ENCODE data around the gene KRT9.
"Not testable (repeated sequence)": the region's sequence is repeated elsewhere in the genome, so short reads cannot be mapped to it uniquely, and the experiment has no call there.

The KRT9 gene, protein sequence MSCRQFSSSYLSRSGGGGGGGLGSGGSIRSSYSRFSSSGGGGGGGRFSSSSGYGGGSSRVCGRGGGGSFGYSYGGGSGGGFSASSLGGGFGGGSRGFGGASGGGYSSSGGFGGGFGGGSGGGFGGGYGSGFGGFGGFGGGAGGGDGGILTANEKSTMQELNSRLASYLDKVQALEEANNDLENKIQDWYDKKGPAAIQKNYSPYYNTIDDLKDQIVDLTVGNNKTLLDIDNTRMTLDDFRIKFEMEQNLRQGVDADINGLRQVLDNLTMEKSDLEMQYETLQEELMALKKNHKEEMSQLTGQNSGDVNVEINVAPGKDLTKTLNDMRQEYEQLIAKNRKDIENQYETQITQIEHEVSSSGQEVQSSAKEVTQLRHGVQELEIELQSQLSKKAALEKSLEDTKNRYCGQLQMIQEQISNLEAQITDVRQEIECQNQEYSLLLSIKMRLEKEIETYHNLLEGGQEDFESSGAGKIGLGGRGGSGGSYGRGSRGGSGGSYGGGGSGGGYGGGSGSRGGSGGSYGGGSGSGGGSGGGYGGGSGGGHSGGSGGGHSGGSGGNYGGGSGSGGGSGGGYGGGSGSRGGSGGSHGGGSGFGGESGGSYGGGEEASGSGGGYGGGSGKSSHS

DNA sequence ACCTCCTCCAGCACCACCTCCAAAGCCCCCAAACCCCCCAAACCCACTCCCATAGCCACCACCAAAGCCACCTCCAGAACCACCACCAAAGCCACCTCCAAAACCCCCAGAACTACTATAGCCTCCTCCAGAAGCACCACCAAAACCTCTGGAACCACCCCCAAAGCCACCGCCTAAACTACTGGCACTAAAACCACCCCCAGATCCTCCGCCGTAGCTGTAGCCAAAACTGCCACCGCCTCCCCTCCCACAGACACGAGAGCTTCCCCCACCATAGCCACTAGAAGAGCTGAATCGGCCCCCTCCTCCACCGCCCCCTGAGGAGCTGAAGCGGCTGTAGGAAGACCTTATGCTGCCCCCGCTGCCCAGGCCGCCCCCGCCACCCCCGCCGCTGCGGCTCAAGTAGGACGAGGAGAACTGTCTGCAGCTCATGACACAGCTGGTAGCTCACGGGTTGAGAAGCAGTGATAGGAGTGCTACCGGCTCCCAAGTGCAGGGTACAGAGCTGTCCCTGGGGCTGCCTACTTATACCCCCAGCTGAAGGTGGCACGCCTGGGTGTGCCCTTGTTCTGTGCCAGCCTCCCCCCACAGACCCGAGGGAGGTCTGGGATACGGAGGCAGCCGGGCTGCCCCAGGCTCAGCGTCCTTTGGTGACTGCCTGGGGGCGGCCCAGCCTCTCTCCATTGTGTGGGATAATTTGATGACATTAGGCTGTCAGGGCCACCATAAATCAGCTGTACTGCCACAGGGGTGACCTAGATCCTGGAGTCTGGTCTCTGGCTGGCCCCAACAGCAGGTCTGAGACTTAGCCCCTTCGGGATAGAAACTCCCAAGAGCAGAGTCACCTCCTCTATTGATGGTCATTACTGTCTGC is at the start of gene KRT9:
KRT9 (minus strand) TSS at position 499 of the 874 bp plus-strand sequence; CDS start at position 432, 67 bp downstream.
- DNase-seq, result no peak

DNA sequence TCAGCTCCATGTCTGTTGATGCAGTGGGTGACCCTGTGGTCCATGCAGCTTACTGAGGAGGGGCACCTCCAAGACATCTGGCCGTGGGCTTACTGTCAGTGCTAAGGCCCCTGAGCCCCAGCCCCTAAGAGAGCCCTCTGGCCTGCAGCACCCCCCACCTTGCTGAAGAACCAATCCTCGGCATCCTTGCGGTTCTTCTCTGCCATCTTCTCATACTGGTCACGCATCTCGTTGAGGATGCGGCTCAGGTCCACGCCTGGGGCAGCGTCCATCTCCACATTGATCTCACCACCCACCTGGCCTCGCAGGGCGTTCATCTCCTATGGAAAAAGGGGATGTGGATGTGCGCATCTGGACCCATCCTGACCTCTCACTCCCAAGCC is 49.6 kb upstream of the KRT9 start:
- not testable (repeated sequence) for DNase-seq

DNA sequence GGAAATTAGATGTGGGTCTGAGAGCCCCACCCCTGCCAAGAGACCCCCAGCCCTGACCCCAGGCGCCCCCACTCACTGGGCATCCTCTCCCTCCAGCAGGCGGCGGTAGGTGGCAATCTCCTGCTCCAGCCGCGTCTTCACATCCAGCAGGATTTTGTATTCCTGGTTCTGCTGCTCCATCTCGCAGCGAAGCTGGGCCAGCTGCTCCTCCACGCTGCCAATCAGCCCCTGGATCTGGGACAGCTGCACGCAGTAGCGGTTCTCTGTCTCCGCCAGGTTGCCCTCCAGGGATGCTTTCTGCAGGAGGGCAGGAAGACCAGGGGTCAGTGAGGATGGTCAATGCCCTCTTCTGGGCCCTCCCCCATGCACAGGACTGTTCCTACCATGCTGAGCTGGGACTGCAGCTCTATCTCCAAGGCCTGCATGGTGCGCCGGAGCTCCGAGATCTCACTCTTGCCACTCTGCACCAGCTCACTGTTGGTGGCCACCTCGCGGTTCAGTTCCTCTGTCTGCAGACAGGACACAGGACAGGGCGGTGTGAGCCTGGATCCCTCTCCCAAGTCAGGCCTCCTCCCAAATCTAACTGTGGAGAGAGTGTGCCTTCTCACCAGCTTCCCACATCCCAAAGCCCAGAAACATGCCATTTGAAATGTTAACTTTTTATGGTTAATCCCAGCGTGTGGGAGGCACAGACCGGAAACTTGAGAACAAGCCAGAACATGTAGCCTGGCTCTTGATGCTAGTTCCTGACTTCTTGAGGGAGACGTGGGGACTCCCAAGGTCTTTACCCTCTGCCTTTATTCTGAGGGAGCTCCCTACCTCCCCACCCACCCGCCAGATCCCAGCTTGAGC is 49.0 kb upstream of the KRT9 start:
- DNase-seq, result no peak

DNA sequence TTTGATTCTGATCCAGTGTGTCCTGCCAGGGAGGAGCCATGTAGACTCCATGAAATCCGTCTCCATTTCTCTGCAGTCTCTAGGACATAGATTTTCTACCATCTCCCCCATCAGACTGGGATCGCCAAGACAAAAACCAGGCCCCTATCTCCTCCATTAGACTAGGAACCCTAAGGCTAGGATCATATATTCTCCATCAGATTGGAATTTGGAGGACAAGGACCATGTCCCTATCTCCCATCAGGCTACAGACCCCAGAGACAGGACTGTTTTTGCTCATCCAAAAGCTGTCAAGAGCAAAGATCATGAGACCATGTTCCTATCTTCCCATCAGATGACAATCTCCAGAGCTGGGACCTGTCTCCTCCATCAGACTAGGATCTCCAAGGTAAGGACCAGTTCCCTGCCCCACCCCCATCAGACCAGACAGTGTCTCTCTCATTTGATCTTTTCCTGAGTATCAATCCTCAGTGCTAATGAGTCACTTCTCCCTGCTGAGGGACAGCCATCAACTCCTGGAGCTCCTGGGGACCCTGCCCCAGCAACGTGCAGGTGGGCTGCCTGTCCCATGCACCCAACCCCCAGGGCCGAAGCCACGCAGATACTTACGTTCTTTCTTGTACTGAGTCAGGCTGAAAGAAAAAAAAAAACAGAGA is 48.2 kb upstream of the KRT9 start:
- DNase-seq, result not testable (repeated sequence)

DNA sequence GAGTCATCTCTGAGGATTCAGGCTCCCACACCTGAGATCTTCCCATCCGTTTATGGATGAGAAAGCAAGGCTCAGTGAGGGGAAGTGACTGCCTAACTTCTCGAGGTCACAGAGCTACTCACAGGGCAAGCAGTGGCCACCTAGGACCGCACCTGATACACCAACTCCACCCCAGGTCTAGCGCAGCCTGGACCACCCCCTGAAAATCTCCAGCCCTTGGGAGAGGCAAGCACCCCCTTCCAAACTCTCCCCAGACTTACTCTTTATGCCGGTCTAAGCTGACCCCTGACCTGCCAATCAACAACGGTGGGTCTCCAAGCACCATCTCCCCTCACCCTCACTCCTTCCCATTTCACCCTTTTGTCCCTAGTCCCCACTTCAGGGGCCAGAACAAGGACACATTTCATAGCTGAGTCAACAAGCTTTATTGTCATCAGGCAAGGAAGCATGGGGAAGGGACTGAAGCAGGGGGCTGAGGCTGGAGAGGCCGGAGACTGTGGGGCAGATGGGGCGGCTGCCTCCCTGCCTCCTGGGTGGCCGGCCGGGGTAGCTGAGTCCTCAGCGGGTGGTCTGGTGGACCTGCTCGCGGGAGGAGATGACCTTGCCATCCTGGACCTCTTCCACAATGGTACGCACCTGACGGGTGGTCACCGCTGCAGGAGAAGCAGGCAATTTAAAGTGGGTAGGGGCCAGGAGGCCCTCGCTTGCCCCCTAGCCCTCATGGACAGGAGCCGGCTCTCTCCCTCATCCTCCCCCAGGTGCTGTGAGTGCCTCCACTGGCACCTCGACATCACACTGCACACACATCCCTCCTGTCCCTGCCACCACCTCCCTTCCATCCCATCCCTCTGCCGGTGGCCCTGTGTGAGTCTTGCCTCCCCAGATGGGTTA is 47.4 kb upstream of the KRT9 start:
- peak; percentile 15 for DNase-seq

DNA sequence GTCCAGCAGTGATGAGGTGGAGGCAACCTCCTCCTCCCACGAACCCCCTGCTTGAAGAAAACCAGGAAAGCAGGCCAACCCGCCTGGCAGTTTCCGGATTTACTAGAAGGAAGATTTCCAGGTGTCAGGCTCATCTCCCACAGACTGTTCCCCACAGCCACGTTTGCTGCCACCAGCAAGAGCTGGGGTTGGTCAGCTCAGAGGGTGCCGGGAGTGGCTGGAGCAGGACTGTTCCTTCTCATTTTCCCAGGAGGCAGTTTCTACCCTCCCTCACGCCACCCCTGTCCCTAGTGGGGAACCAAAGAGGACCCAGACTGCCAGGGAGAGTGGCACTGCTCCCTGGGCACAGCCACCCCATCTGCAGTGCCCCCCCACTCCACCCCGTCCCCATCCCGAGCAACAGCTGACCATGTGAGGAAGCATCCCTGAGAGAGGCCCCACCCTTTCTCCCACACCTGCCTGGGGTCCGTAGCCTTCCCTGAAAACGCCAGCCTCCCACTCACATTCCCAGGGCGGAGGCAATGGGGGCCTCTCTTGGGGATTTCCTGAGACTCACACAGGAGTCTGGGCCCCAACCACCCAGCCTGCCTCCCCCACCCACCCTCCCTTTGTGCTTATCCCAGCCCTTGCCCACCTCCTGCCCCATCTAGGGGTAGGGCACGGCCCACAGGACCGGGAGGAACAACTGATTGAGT is 46.6 kb upstream of the KRT9 start:
- DNase-seq, result no peak

DNA sequence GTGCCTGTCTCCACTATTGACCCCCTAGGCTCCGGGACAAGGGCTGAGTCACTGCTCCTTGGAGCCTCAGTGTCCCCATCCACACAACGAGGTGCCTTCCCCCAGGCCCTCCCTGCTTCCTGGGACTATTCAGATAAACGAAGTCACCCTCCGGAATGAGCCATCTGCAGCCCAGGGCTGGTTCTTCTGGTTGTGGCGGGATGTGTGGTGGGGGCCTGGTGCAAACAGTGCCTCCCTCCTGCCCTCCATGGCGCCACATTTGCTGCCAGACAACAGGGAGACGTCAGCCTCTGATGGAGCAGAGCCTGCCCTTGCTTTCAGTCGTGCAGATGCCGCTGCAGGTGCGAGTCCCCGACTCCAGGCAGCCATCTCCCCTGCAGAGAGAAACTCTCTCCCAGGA is 45.8 kb upstream of the KRT9 start:
- no peak for DNase-seq

DNA sequence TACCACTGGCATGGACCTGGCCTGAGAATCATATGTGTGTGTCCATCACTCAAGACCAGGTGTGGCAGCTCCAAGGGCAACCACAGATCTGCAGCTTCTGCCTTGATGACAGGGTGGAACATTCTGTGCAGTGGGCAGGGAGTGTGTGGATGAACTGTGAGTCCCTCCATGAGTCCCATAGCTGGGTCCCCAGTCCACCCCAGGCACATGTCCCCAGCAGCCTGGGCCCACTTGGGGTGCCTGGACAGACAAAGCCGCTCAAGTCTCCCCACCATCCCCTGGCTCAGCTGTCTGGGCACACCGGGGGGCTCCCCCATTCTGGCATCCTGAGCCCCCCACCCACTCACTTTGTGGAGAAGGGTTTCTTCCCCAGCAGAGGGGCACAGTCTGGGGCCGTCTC is 45.3 kb upstream of the KRT9 start:
- DNase-seq, result no peak

DNA sequence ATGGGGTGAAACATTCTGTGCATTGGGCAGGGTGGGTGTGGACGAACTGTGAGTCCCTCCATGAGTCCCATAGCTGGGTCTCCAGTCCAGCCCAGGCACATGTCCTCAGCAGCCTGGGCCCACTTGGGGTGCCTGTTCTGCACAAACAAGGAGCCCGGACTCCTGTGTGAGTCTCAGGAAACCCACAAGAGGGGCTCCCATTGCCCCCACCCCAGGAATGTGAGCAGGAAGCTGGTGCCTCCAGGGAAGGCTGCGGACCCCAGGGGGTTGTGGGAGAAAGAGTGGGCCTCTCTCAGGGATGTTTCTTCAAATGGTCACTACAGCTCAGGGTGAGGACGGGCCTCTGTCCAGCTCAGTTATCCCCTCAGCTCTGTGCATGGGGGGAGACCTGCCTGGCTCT is 44.6 kb upstream of the KRT9 start:
- not testable (repeated sequence) for DNase-seq

DNA sequence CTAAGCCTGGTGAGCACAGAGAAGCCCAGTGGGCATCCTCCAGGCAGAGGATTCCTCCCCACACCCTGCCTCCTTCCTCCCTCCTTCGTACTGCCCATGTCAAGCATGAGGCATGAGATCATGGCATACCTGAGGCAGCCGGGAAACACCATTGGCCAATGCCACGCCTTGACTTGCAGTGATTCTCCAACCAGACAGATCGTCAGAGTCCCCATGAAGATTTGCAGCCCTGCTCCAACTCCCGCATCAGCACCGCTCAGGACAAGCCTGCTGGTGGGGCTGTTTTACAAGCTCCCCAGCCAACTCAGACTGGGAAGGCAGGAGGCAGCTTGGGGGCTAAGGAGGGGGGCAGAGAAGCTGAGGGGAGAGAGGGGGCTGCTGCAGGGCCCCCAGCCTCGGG is 43.6 kb upstream of the KRT9 start:
- DNase-seq, result no peak

DNA sequence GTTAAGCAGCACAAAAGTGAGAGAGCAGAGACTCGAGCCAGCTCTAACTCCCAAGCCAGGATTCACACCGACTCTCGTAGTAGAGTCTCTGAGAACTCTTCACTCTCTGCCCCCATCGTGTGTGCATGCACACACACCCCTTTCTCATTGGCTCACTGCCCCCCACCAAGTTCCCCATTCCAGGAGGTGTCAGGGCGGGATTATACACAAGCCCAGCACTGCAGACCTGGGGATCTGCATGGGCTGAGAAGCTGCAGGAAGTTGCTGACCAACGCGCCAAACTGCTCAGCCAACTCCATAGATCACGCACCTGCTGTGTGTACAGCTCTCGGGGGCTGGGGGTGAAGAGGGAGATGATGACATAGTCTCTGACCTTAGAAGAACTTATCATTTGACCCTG is 42.9 kb upstream of the KRT9 start:
- DNase-seq, result not testable (repeated sequence)

DNA sequence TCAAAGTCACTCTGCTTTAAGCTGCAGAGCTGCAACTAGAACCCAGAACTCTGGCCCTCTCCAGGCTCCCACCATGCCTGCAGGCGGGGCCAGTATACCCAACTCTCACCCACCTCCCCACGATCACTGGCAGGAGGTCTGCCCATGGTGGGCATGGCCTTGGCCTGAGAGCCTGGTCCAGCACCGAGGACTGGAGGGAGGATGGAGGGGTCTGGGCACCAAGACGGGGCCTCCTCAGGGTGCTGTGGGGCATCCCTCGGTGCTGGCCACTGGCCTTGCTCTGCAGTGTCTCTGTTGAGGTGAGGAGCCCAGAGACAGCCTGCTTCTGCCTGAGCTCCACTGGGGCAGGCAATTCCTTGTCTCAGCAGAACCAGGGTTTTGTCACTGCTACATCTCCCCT is 42.2 kb upstream of the KRT9 start:
- no peak for DNase-seq

DNA sequence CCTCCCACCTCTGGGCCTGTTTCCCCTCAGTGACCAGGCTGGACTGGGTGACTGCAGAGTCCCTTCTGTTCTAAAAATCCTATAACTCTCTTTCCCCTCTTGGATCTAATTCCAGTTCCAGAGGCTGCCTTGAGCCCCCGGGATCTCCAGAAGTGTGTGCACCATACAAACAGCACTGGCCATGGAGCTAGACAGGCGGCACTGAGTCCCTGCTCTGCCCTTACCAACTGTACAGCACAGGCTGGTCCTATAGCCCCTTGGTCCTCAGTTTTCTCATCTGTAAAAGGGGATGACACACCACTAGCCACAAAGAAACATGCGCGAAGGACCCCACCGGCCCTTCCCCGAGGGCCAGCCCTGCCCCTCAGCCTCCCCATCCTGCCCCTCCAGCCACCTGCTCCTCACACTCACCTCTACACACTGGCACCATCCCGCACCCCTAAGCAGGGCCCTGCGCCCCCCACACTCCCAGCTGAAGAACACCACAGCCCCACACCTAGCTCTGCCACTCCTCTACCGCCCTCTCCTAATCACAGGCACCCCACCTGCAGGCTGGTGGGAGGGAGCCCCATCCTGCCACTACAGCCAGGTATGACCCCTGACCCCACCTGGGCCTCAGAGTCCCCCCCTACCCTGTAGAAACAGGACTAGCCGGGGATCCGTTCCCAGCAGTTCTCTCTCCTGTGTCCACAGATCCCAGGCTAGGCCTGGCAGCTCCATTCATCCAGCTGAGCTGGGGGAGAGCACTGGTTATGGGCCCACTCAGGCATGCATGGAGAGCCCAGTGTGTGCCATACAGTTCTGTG is 41.6 kb upstream of the KRT9 start:
- no peak for DNase-seq

DNA sequence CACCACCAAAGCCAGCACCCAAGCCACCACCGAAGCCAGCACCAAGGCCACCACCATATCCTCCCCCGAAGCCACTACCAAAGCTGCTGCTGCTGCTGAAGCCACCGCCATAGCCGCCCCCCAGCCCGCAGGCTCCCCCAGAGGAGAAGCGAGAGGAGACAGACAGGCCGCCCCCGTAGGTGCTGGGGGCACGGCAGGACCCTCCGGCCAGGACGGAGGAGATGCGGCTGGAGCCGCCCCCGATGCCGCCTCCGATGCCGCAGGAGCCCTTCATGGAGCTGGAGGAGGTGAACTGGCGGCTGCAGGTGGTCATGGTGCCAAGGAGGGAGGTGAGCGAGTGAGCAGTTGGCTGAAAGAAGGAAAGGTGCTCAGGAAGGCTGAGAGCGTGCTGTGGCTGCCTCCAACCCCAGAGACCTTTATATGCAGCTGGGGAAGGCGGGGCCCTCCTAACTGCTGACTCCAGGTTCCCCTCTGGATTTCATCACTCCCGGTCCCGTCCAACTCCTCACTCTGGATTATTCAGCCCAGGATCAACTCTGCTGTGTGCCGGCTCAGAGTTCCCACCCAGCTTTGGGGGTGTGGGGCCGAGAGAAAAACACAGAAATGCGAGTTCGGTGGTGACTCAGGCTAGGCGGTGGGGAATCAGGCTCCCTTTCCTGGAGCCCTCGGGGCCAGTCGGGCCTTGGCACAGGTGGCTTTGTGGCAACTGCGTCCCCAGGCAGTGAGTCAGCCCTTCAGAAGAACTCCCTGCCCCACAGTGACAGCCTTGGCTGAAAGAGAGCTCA is 40.7 kb upstream of the KRT9 start, which contains the start of gene KRT16:
KRT16 (minus strand) TSS at position 392 of the 785 bp plus-strand sequence; CDS start at position 313, 79 bp downstream.
- peak; percentile 23 for DNase-seq

DNA sequence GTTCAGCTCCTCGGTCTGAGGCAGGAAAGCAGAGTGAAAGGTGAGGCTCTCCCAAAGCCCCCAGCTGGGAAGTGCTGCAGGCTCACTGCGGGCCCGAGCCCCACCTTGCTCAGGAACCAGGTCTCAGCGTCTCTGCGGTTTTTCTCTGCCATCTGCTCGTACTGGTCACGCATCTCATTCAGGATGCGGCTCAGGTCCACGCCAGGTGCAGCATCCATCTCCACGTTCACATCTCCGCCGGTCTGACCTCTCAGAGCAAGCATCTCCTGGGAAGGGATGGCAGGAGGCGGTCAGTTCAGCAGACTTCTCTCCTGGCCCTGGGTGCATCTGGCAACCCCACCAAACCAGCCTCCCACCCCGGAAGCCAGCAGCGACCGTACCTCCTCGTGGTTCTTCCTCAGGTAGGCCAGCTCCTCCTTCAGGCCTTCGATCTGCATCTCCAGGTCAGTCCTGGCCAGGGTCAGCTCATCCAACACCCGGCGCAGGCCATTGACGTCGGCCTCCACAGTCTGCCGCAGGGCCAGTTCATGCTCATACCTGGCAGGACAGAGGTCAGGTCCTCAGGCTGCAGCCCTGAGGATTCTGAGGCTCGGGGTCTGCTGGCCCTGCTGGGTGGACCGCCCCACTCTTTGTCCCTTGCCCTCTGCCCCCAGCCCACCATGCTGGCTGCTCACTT is 39.2 kb upstream of the KRT9 start:
- no peak for DNase-seq

DNA sequence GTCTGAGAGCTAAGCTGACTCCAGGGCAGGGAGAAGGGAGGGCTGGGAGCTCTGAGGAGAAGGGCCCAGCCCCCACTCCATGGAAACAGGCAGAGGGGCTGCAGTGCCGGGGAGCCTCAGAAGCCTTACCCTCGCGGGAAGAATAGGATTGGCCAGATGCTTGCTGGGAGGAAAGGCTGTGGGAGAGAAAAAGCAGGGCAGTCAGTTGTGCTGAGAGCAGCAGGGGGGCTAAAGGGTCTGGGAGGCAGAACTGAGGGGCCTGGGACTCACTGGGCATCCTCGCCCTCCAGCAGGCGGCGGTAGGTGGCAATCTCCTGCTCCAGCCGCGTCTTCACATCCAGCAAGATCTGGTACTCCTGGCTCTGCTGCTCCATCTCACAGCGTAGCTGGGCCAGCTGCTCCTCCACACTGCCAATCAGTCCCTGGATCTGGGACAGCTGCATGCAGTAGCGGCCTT is 38.2 kb upstream of the KRT9 start:
- DNase-seq, result not testable (repeated sequence)

DNA sequence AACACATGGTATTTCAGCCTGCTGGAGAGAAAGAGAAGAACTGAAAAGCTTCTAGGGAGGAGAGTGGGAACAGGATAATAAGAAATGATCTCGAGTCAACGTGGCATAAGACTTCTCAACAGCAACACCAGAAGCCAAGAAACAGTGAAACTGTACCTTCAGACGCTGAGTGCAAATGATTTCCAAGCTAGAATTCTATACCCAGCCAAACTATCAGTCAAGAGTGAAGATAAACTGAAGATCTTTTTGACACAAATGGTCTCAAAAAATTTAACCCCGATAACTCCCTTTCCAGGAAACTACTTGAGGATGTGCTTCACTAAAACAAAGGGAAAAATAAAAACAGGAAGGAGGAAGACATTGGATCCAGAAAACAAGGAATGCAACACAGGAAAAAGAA is 35.1 kb upstream of the KRT9 start:
- DNase-seq, result not testable (repeated sequence)

DNA sequence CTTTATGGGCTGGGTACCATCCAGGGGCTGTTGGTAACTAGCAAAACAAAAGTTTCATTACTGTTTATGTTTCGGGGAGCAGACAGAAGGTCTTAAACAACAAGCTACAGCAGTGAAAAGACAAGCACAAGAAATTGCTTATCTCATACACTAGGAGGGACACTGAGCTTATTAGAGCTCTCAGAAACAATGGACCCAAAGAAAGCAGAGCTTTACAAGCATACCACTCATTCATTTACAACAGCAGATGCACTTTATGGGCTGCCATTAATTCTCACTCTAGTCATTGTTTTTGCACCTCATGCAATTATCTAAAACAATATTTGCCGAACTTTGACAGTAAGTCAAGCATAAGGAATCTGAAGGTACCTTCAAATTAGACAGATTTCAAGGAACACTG is 30.7 kb upstream of the KRT9 start:
- DNase-seq, result no peak
